PC-9 (cell line): ENCODE data around the gene PRKG1. TPM values are rescaled to one million over a fixed set of nuclear protein-coding genes. Genes with fewer than 3 reads are reported as not detected.

ENCODE experiments used
- BruUV-seq: library from RNA; stranded (reverse); fragments of 400-500 nt; replicated peaks from 2 replicates; lab custom pipeline; 2021; lab: Mats Ljungman, UMichigan
- CTCF ChIA-PET: fragments of 300-600 bp; sonication (Branson Sonifier 250); formaldehyde crosslinking; loops from one replicate; lab custom pipeline; 2022; ENCODE audit warnings: antibody characterized with exemption; lab: Charles Lee
- POLR2A ChIA-PET: fragments of 300-600 bp; sonication (Branson Sonifier 250); formaldehyde crosslinking; loops from one replicate; lab custom pipeline; 2022; ENCODE audit warnings: antibody characterized with exemption; ENCODE audit not compliant: unreplicated experiment; lab: Charles Lee
- DNase-seq, 2 experiments: peaks; one replicate each; pipeline versions ENCODE4 v3.0.0 to v3.0.0-alpha.2; 2015 to 2022; ENCODE audit warnings: mixed read lengths in 1 of 2
- H2AFZ ChIP-seq: fragments of 200-600 bp; sonication (generic); 2 replicates; pipeline ENCODE4 v1.8.1; 2017; ENCODE audit warnings: antibody characterized with exemption
- H3F3A ChIP-seq: fragments of 200-600 bp; sonication (generic); 2 replicates; pipeline ENCODE4 v1.8.1; 2017; ENCODE audit warnings: antibody characterized with exemption, mild to moderate bottlenecking, low read depth; ENCODE audit not compliant: insufficient read depth
- H3K27ac ChIP-seq: fragments of 200-600 bp; sonication (generic); 2 replicates; pipeline ENCODE4 v1.6.1; 2016; ENCODE audit warnings: mixed run types
- H3K27me3 ChIP-seq: fragments of 200-600 bp; sonication (generic); 2 replicates; pipeline ENCODE4 v1.6.1; 2016; ENCODE audit warnings: low read depth, mixed run types; ENCODE audit not compliant: insufficient read depth
- H3K36me3 ChIP-seq: fragments of 200-600 bp; sonication (generic); 2 replicates; pipeline ENCODE4 v1.6.1; 2016; ENCODE audit warnings: low read depth, mixed run types
- H3K4me1 ChIP-seq: fragments of 200-600 bp; sonication (generic); replicated peaks from 2 replicates; pipeline ENCODE4 v1.6.1; 2016; ENCODE audit warnings: mixed run types; ENCODE audit not compliant: insufficient read depth
- H3K4me2 ChIP-seq: fragments of 200-600 bp; sonication (generic); 2 replicates; pipeline ENCODE4 v1.6.1; 2017; ENCODE audit warnings: mixed run types
- H3K4me3 ChIP-seq: fragments of 200-600 bp; sonication (generic); 2 replicates; pipeline ENCODE4 v1.6.1; 2016; ENCODE audit warnings: mixed run types
- H3K79me2 ChIP-seq: fragments of 200-600 bp; sonication (generic); 2 replicates; pipeline ENCODE4 v1.6.1; 2017; ENCODE audit warnings: low read depth, mixed run types
- H3K9me2 ChIP-seq: fragments of 200-600 bp; sonication (generic); 2 replicates; pipeline ENCODE4 v1.8.1; 2017; ENCODE audit warnings: mild to moderate bottlenecking; ENCODE audit not compliant: insufficient read depth
- H3K9me3 ChIP-seq: fragments of 200-600 bp; sonication (generic); 2 replicates; pipeline ENCODE4 v1.8.1; 2016; ENCODE audit warnings: low read depth; ENCODE audit not compliant: insufficient read depth
- H4K20me1 ChIP-seq: fragments of 200-600 bp; sonication (generic); 2 replicates; pipeline ENCODE4 v1.8.1; 2017; ENCODE audit not compliant: insufficient read depth
- CTCF ChIP-seq: fragments of 200-600 bp; sonication (generic); conservative IDR thresholded peaks from 2 replicates; pipeline ENCODE4 v1.6.1; 2017; ENCODE audit warnings: mixed run types, antibody characterized with exemption, mild to moderate bottlenecking, moderate library complexity
- EZH2 ChIP-seq: fragments of 200-600 bp; sonication (generic); IDR thresholded peaks from 2 replicates; pipeline ENCODE4 v1.8.0; 2017; ENCODE audit warnings: antibody characterized with exemption, low read depth
- intact Hi-C: fragments of 100-400 bp; cut with micrococcal nuclease; formaldehyde crosslinking; loops from one replicate; pipeline ENCODE4 v1.10.0; 2022; ENCODE audit not compliant: unreplicated experiment
- total RNA-seq: library from RNA; stranded (reverse); gene quantifications from 2 replicates; pipeline ENCODE4 v1.2.3, GENCODE V29; 2021

Gene PRKG1
- total RNA-seq, 1 experiment from 2014 or later, result 0.70 TPM

GRCh38 chr10:51242393-51242792, 168.1 kb downstream of the PRKG1 start:
- ChIA-PET POLR2A (no interaction called here), CTCF (no interaction called here)
- no peak for DNase-seq
- no peaks in the 10 kb centered on the region for H3K9me2 ChIP-seq
- H3K27ac ChIP-seq, result no peak overlapping the region
- H3K9me3 ChIP-seq, result no peaks in the 10 kb centered on the region
- no peaks in the 10 kb centered on the region for H3F3A ChIP-seq
- no peak overlapping the region for H2AFZ ChIP-seq
- H3K4me2 ChIP-seq, result no peak overlapping the region
- H4K20me1 ChIP-seq, result no peaks in the 10 kb centered on the region
- H3K4me3 ChIP-seq, result no peak overlapping the region
- no peaks in the 10 kb centered on the region for H3K79me2 ChIP-seq
- no peaks in the 10 kb centered on the region for H3K27me3 ChIP-seq
- no peaks in the 10 kb centered on the region for H3K4me1 ChIP-seq
- intact Hi-C loops, result no loop called here
- BruUV-seq, result no TSS peak
- TF ChIP-seq CTCF, result no peak
- TF ChIP-seq EZH2, result no peak
- no peaks in the 10 kb centered on the region for H3K36me3 ChIP-seq

- Histone ChIP-seq H3K27ac (no peak overlapping the region), H3K9me2 (no peaks in the 10 kb centered on the region), H4K20me1 (no peaks in the 10 kb centered on the region), H3K9me3 (no peaks in the 10 kb centered on the region), H3K4me2 (no peak overlapping the region), H3K4me3 (no peak overlapping the region), H3K36me3 (no peaks in the 10 kb centered on the region), H3K27me3 (no peaks in the 10 kb centered on the region), H2AFZ (no peak overlapping the region), H3F3A (no peaks in the 10 kb centered on the region), H3K79me2 (no peaks in the 10 kb centered on the region), H3K4me1 (no peaks in the 10 kb centered on the region)
- BruUV-seq, result no TSS peak
- ChIA-PET POLR2A (no interaction called here), CTCF (no interaction called here)
- intact Hi-C loops, result no loop called here
- TF ChIP-seq CTCF, result no peak
- TF ChIP-seq EZH2, result no peak
- DNase-seq, result no peak
Measured at GRCh38 chr10:51244309-51244708, 170.0 kb downstream of the PRKG1 start.

GRCh38 chr10:51244748-51245490, 170.6 kb downstream of the PRKG1 start:
- Histone ChIP-seq H3K9me2 (no peaks in the 10 kb centered on the region), H3K4me2 (no peak overlapping the region), H3K9me3 (no peaks in the 10 kb centered on the region), H2AFZ (no peak overlapping the region), H3K79me2 (no peaks in the 10 kb centered on the region), H3F3A (no peaks in the 10 kb centered on the region), H3K27ac (no peak overlapping the region), H3K36me3 (no peaks in the 10 kb centered on the region), H3K4me3 (no peak overlapping the region), H4K20me1 (no peaks in the 10 kb centered on the region), H3K27me3 (no peaks in the 10 kb centered on the region), H3K4me1 (no peaks in the 10 kb centered on the region)
- CTCF ChIA-PET, result no interaction called here
- intact Hi-C loops, result no loop called here
- POLR2A ChIA-PET, result interaction anchor here (0.6 kb wide), 1 partner anchor 54 kb away, joined by 3 read pairs; no protein-coding TSS in a partner anchor
- no peak for DNase-seq
- TF ChIP-seq CTCF, result no peak
- TF ChIP-seq EZH2, result no peak
- BruUV-seq, result no TSS peak
